ENCODE data around the gene SERPINB6. TPM values are rescaled to one million over a fixed set of nuclear protein-coding genes. Genes with fewer than 3 reads are reported as not detected.
A peak's percentile ranks its signal among the peaks of the same experiment; 100 is the strongest.

SERPINB6 gene
- total RNA-seq, 2 donors from 2014 or later = 128 to 150 TPM

DNA sequence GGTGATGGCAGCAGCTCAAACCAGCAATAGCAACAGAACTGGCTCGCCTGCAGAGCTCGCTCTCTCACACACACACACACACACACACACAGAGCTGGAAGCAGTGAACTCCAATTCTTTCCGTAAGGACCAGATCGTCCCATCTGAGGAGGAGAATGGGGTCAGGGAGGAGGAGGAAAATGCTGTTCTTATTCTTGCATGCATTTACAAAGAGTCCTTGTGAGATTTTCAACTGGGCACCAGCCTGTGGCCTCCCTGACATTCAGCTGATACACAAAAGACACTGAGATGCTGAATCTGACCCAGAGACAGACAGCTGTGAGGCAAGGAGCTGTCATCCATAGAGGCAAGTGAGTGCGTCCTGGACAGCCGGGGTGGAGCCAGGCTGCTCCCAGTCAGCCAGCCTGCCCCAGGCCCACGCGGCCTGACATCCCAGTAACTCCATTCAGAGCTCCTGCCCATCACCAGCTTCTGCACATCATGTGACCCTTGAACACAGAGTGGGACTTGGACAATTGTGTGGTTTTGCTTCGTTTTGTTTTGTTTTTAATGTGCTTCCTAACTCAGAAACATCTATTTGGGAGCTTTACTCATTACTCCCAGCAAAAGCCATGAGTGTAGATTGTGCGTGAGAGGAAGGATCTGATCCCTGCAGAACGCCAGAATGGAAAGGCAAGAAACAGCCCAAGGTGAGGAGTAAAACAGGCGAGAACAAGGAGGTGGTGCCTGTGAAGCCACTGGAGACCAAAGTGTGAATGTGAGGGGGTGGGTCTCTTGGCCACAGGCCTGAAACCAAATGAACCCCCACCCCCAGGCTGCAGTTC lies 70.3 kb downstream of the SERPINB6 start:
- peak overlapping the region; percentile 98 for H3K4me3 Mint-ChIP-seq
- no peaks in the 10 kb centered on the region for H3K9me3 Mint-ChIP-seq
- Histone ChIP-seq H3K4me3 (ENCODE audit: low read length) (peak overlapping the region; percentile 85), H3K27me3 (ENCODE audit: control insufficient read depth, insufficient read depth, low read length, poor library complexity, severe bottlenecking) (no peaks in the 10 kb centered on the region), H3K9me3 (ENCODE audit: control insufficient read depth, low read length) (no peaks in the 10 kb centered on the region), H3K9ac (ENCODE audit: extremely low read depth, low read length, poor library complexity, severe bottlenecking) (peak overlapping the region; percentile 88), H3K27ac (ENCODE audit: low read depth, low read length) (no peak overlapping the region), H3K4me1 (ENCODE audit: control insufficient read depth, insufficient read depth, low read length) (no peaks in the 10 kb centered on the region), H3K36me3 (ENCODE audit: control insufficient read depth, insufficient read depth, low read length) (peaks cover 43% of the 10 kb centered on the region)
- no peaks in the 10 kb centered on the region for H3K27me3 Mint-ChIP-seq (ENCODE audit: insufficient read depth)
- no peak for DNase-seq
- TF ChIP-seq CTCF (conservative IDR thresholded peaks at IDR 0.05) = no peak
- WGBS, 2 experiments (ENCODE audit: insufficient coverage in 1 of 2, insufficient read length in 1 of 2) = 69 to 77% methylated on average over 3 to 10 of the region's 12 CpGs
- H3K4me1 Mint-ChIP-seq = peaks cover 38% of the 10 kb centered on the region
- peaks cover 60% of the 10 kb centered on the region for H3K36me3 Mint-ChIP-seq (ENCODE audit: low read depth)
- peak overlapping the region; percentile 95 for H3K27ac Mint-ChIP-seq

- Histone ChIP-seq H3K27me3 (ENCODE audit: control insufficient read depth, insufficient read depth, low read length, poor library complexity, severe bottlenecking) (no peaks in the 10 kb centered on the region), H3K27ac (ENCODE audit: low read depth, low read length) (no peak overlapping the region), H3K4me3 (ENCODE audit: low read length) (peak overlapping the region; percentile 85), H3K36me3 (ENCODE audit: control insufficient read depth, insufficient read depth, low read length) (peaks cover 50% of the 10 kb centered on the region), H3K9ac (ENCODE audit: extremely low read depth, low read length, poor library complexity, severe bottlenecking) (peak overlapping the region; percentile 88), H3K9me3 (ENCODE audit: control insufficient read depth, low read length) (no peaks in the 10 kb centered on the region), H3K4me1 (ENCODE audit: control insufficient read depth, insufficient read depth, low read length) (no peaks in the 10 kb centered on the region)
- H3K9me3 Mint-ChIP-seq = no peaks in the 10 kb centered on the region
- H3K36me3 Mint-ChIP-seq (ENCODE audit: low read depth) = peaks cover 66% of the 10 kb centered on the region
- peak overlapping the region; percentile 63 for H3K27ac Mint-ChIP-seq
- WGBS, 2 experiments (ENCODE audit: insufficient coverage in 1 of 2, insufficient read length in 1 of 2) = 76 to 89% methylated on average over 3 to 15 of the region's 15 CpGs
- peaks cover 35% of the 10 kb centered on the region for H3K4me1 Mint-ChIP-seq
- peak; percentile 18 for TF ChIP-seq CTCF (conservative IDR thresholded peaks at IDR 0.05)
- H3K27me3 Mint-ChIP-seq (ENCODE audit: insufficient read depth) = no peaks in the 10 kb centered on the region
- peak overlapping the region; percentile 98 for H3K4me3 Mint-ChIP-seq
- DNase-seq = no peak
These were observed 71.1 kb downstream of the SERPINB6 start for GRCh38 chr6:2900221-2900807.

- peaks cover 35% of the 10 kb centered on the region for H3K4me1 Mint-ChIP-seq
- H3K4me3 ChIP-seq (ENCODE audit: low read length) = peak overlapping the region; percentile 85
- peak; percentile 40 for DNase-seq
- TF ChIP-seq CTCF (conservative IDR thresholded peaks at IDR 0.05) = no peak
- H3K9me3 ChIP-seq (ENCODE audit: control insufficient read depth, low read length) = no peaks in the 10 kb centered on the region
- H3K9ac ChIP-seq (ENCODE audit: extremely low read depth, low read length, poor library complexity, severe bottlenecking) = no peak overlapping the region
- WGBS, 2 experiments (ENCODE audit: insufficient coverage in 1 of 2, insufficient read length in 1 of 2) = 90 to 96% methylated on average over 3 to 6 of the region's 6 CpGs
- H3K36me3 ChIP-seq (ENCODE audit: control insufficient read depth, insufficient read depth, low read length) = peaks cover 56% of the 10 kb centered on the region
- no peak overlapping the region for H3K27ac ChIP-seq (ENCODE audit: low read depth, low read length)
- no peaks in the 10 kb centered on the region for H3K9me3 Mint-ChIP-seq
- no peaks in the 10 kb centered on the region for H3K4me1 ChIP-seq (ENCODE audit: control insufficient read depth, insufficient read depth, low read length)
- H3K27ac Mint-ChIP-seq = no peak overlapping the region
- H3K27me3 Mint-ChIP-seq (ENCODE audit: insufficient read depth) = no peaks in the 10 kb centered on the region
- peak overlapping the region; percentile 98 for H3K4me3 Mint-ChIP-seq
- H3K36me3 Mint-ChIP-seq (ENCODE audit: low read depth) = peaks cover 73% of the 10 kb centered on the region
- H3K27me3 ChIP-seq (ENCODE audit: control insufficient read depth, insufficient read depth, low read length, poor library complexity, severe bottlenecking) = no peaks in the 10 kb centered on the region
These were observed 71.8 kb downstream of the SERPINB6 start for GRCh38 chr6:2899596-2899995.

Other genes with a start within 250 kb of the SERPINB6 start
- under 1 TPM; 0.18 to 0.20 TPM for gene MYLK4, start 220.6 kb downstream of the SERPINB6 start, total RNA-seq
- gene WRNIP1, start 206.2 kb downstream of the SERPINB6 start, total RNA-seq = 10 to 100 TPM; 30.8 to 33.2 TPM
- 10 to 100 TPM; 30.6 to 38.5 TPM for gene SERPINB1, start 129.7 kb downstream of the SERPINB6 start, total RNA-seq
- 100 to 1,000 TPM; 192 to 390 TPM for gene SERPINB9, start 68.3 kb downstream of the SERPINB6 start, total RNA-seq
- 100 to 1,000 TPM in 1 of 2 donors, 10 to 100 TPM in 1; 50.8 to 199 TPM for gene NQO2, start 28.3 kb upstream of the SERPINB6 start, total RNA-seq
- 10 to 100 TPM; 10.2 to 18.7 TPM for gene RIPK1, start 96.9 kb upstream of the SERPINB6 start, total RNA-seq
- gene BPHL, start 147.1 kb upstream of the SERPINB6 start, total RNA-seq = 10 to 100 TPM; 42.8 to 42.9 TPM
- 100 to 1,000 TPM; 262 to 297 TPM for gene TUBB2A, start 186.0 kb upstream of the SERPINB6 start, total RNA-seq